Testis (tissue), 2 donors: ENCODE data around the gene COX6A2.

Source experiments
- POLR2A ChIP-seq: fragments of 450-650 bp; IDR thresholded peaks from one replicate; pipeline ENCODE4 v1.6.1; 2017; ENCODE audit warnings: antibody characterized with exemption, mild to moderate bottlenecking, moderate library complexity
- TF ChIP-seq, protein P1 (sequence below), 3 experiments: fragments of 450-650 bp in 2 of 3; fragments of 200-600 bp in 1 of 3; sonication (generic) in 1 of 3; IDR thresholded peaks; one replicate each; pipeline ENCODE4 v1.5.1; 2016 to 2019; ENCODE audit warnings: antibody characterized with exemption in 3 of 3, mild to moderate bottlenecking in 2 of 3, moderate library complexity in 1 of 3

- TF ChIP-seq, protein P1, sequence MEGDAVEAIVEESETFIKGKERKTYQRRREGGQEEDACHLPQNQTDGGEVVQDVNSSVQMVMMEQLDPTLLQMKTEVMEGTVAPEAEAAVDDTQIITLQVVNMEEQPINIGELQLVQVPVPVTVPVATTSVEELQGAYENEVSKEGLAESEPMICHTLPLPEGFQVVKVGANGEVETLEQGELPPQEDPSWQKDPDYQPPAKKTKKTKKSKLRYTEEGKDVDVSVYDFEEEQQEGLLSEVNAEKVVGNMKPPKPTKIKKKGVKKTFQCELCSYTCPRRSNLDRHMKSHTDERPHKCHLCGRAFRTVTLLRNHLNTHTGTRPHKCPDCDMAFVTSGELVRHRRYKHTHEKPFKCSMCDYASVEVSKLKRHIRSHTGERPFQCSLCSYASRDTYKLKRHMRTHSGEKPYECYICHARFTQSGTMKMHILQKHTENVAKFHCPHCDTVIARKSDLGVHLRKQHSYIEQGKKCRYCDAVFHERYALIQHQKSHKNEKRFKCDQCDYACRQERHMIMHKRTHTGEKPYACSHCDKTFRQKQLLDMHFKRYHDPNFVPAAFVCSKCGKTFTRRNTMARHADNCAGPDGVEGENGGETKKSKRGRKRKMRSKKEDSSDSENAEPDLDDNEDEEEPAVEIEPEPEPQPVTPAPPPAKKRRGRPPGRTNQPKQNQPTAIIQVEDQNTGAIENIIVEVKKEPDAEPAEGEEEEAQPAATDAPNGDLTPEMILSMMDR (IDR thresholded peaks at IDR 0.05), result no peak
- no peak for TF ChIP-seq POLR2A
These were observed 4.4 kb downstream of the COX6A2 start for GRCh38 chr16:31423801-31424200.
